Natural killer cell (primary cell): ENCODE results near the gene BCAP29. TPM values are rescaled to one million over a fixed set of nuclear protein-coding genes. Genes with fewer than 3 reads are reported as not detected.

Experiments
- ATAC-seq, 3 donors: fragments of 150-1000 bp in 2 of 3; fragments of 200-7000 bp in 1 of 3; cut with Tn5 transposase; 1 replicate in 1 of 3; 2 replicates in 2 of 3; pipeline ENCODE4 v1.10.0; 2021; ENCODE audit warnings: mild to moderate bottlenecking in 2 of 3, moderate library complexity in 2 of 3
- DNase-seq, 2 donors: peaks; one replicate each; pipeline versions ENCODE4 v3.0.0 to v3.0.0-alpha.2; 2013 to 2021; ENCODE audit warnings: mixed read lengths in 1 of 2
- H3K27ac ChIP-seq: one replicate; pipeline ENCODE4 v1.5.1; 2013; ENCODE audit warnings: mild to moderate bottlenecking, low read length
- H3K27me3 ChIP-seq: one replicate; pipeline ENCODE4 v1.6.1; 2013; ENCODE audit warnings: low read length; ENCODE audit not compliant: control insufficient read depth, insufficient read depth
- H3K36me3 ChIP-seq: one replicate; pipeline ENCODE4 v1.6.1; 2013; ENCODE audit warnings: low read length; ENCODE audit not compliant: control insufficient read depth, insufficient read depth
- H3K4me1 ChIP-seq: one replicate; pipeline ENCODE4 v1.6.1; 2013; ENCODE audit warnings: low read length; ENCODE audit not compliant: control insufficient read depth, insufficient read depth
- H3K4me3 ChIP-seq: one replicate; pipeline ENCODE4 v1.5.1; 2013; ENCODE audit warnings: low read length
- H3K9me3 ChIP-seq: one replicate; pipeline ENCODE4 v1.6.1; 2013; ENCODE audit warnings: low read length; ENCODE audit not compliant: control insufficient read depth, insufficient read depth
- H3K27ac Mint-ChIP-seq, 2 donors: one replicate each; pipeline ENCODE4 v1.8.0; 2022; ENCODE audit warnings: mild to moderate bottlenecking in 2 of 2, mixed read lengths in 2 of 2, moderate library complexity in 1 of 2
- H3K27me3 Mint-ChIP-seq, 2 donors: one replicate each; pipeline ENCODE4 v1.8.0; 2022; ENCODE audit warnings: low read depth in 2 of 2, mixed read lengths in 2 of 2
- H3K36me3 Mint-ChIP-seq: one replicate; pipeline ENCODE4 v1.8.0; 2022; ENCODE audit warnings: mixed read lengths
- H3K4me1 Mint-ChIP-seq, 2 donors: one replicate each; pipeline ENCODE4 v1.8.0; 2022; ENCODE audit warnings: mixed read lengths in 2 of 2
- H3K4me3 Mint-ChIP-seq: one replicate; pipeline ENCODE4 v1.8.0; 2022; ENCODE audit warnings: mild to moderate bottlenecking, moderate library complexity, mixed read lengths
- H3K9me3 Mint-ChIP-seq, 2 donors: one replicate each; pipeline ENCODE4 v1.8.0; 2022; ENCODE audit warnings: mixed read lengths in 2 of 2
- WGBS: methylation state at CpG from one replicate; pipeline ENCODE4 v1.1.7; 2013; ENCODE audit warnings: missing lambda C conversion rate; ENCODE audit not compliant: insufficient coverage; 5-methylcytosine and 5-hydroxymethylcytosine counted together
- intact Hi-C: fragments of 100-400 bp; cut with micrococcal nuclease; formaldehyde crosslinking; loops from one replicate; pipeline ENCODE4 v1.14.2; 2022
- total RNA-seq, 4 donors: library from RNA; stranded (reverse); fragments of 120-200 nt in 1 of 4; gene quantifications; one replicate each; pipeline versions ENCODE4 v1.2.3 to v1.2.4, GENCODE V29; 2013 to 2022
- TF ChIP-seq, protein P1 (sequence below): fragments of 200-600 bp; IDR thresholded peaks from one replicate; pipeline ENCODE4 v1.8.0; 2022; ENCODE audit warnings: antibody characterized with exemption

Gene BCAP29
- total RNA-seq, 3 donors from 2014 or later (not counting 1 experiment from before 2014, with no cell fraction given): 22.1 to 33.3 (median 27.1) TPM

DNA sequence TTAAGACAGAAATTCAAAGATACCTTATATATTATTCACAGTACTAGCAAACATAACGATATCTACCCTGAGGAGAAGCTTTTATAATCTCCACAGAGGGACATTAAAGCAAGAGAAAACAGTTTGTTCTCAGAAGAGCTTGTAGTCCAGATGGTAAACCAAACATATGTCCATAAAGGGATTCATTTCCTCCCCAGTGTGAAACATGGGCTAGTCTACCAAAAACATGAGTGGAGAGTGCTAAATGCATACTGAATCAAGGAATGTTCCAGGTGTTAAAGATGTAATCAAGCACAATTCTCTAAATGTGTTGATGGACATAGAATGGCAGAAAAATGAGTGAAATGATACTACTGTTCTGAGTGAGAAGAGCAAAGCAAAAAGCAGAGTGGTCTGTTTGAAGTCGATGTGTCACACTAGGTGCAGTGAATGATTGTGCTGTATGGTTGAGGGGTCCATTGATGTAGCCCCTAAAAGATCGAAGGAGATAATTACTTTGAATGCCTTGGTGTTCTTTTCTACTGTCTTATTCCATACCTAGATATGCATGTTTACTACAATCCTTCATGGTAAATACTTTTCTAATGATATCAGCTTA, 25.3 kb downstream of the BCAP29 start:
- intact Hi-C loops: no loop called here
- Histone ChIP-seq H3K4me1 (no peaks in the 10 kb centered on the region), H3K27me3 (no peaks in the 10 kb centered on the region), H3K27ac (no peak overlapping the region), H3K9me3 (no peaks in the 10 kb centered on the region), H3K4me3 (no peak overlapping the region), H3K36me3 (peaks cover 8% of the 10 kb centered on the region)
- no peak for ATAC-seq
- WGBS: 94% methylated on average over 2 of the region's 3 CpGs
- H3K27me3 Mint-ChIP-seq: no peaks in the 10 kb centered on the region
- TF ChIP-seq, protein P1, sequence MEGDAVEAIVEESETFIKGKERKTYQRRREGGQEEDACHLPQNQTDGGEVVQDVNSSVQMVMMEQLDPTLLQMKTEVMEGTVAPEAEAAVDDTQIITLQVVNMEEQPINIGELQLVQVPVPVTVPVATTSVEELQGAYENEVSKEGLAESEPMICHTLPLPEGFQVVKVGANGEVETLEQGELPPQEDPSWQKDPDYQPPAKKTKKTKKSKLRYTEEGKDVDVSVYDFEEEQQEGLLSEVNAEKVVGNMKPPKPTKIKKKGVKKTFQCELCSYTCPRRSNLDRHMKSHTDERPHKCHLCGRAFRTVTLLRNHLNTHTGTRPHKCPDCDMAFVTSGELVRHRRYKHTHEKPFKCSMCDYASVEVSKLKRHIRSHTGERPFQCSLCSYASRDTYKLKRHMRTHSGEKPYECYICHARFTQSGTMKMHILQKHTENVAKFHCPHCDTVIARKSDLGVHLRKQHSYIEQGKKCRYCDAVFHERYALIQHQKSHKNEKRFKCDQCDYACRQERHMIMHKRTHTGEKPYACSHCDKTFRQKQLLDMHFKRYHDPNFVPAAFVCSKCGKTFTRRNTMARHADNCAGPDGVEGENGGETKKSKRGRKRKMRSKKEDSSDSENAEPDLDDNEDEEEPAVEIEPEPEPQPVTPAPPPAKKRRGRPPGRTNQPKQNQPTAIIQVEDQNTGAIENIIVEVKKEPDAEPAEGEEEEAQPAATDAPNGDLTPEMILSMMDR: no peak
- H3K4me1 Mint-ChIP-seq: no peaks in the 10 kb centered on the region
- no peaks in the 10 kb centered on the region for H3K36me3 Mint-ChIP-seq
- H3K9me3 Mint-ChIP-seq: no peaks in the 10 kb centered on the region
- H3K4me3 Mint-ChIP-seq: no peak overlapping the region
- DNase-seq: no peak
- H3K27ac Mint-ChIP-seq: no peak overlapping the region

DNA sequence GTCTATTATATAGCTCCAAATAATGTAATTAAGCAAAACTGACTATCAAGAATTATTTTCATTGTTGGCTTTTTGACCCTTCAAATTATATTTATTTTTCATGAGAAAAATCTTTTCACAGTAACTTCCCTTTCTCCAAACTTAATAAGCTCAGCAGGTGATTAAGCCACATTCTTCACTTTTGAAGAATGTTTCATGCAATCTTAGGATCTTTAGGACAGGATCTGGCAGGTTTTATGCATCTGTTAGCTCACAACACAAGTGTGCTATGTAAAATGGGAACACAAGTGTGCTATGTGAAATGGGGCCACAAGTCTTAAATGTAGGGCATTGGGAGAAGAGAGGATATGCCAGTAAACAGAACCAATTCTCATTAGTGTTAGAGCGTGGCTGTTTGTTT, 26.3 kb downstream of the BCAP29 start:
- no peak overlapping the region for H3K4me3 Mint-ChIP-seq
- no peak overlapping the region for H3K4me3 ChIP-seq
- DNase-seq (no peak), ATAC-seq (no peak)
- H3K9me3 Mint-ChIP-seq: no peaks in the 10 kb centered on the region
- intact Hi-C loops: no loop called here
- no peak overlapping the region for H3K27ac ChIP-seq
- H3K27ac Mint-ChIP-seq: no peak overlapping the region
- no peaks in the 10 kb centered on the region for H3K27me3 Mint-ChIP-seq
- no peaks in the 10 kb centered on the region for H3K9me3 ChIP-seq
- no peaks in the 10 kb centered on the region for H3K4me1 ChIP-seq
- TF ChIP-seq, protein P1: no peak
- H3K27me3 ChIP-seq: no peaks in the 10 kb centered on the region
- H3K36me3 Mint-ChIP-seq: no peaks in the 10 kb centered on the region
- WGBS: 100% methylated on average over 1 of the region's 1 CpG
- peaks cover 5% of the 10 kb centered on the region for H3K36me3 ChIP-seq
- no peaks in the 10 kb centered on the region for H3K4me1 Mint-ChIP-seq

DNA sequence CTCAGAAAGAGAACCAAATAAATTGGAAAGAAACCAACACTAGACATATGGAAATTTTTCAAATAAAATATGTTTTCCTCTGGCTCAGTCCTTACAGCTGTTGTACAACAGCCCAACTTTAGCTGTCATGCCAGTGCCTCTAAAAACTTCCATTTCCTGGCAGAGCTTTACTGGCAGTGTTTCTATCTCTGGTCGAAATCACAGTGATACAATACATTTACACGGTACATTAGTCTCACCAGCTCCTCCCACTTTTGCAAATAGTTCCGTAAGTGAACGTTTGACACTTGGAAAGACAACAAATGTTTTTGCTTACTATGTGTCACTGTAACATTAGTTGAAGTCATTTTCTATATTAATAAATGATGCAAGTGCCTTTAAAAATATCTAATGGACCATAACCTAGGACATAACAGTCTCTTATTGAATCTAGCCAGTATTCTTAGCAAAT, 29.8 kb downstream of the BCAP29 start:
- H3K27me3 Mint-ChIP-seq: no peaks in the 10 kb centered on the region

More for the DNA sequence above, 29.8 kb downstream of the BCAP29 start:
- DNase-seq: no peak
- H3K36me3 Mint-ChIP-seq: no peaks in the 10 kb centered on the region
- Histone ChIP-seq H3K36me3 (peaks cover 17% of the 10 kb centered on the region), H3K27ac (no peak overlapping the region), H3K4me3 (no peak overlapping the region), H3K27me3 (no peaks in the 10 kb centered on the region), H3K9me3 (no peaks in the 10 kb centered on the region), H3K4me1 (no peaks in the 10 kb centered on the region)
- H3K4me1 Mint-ChIP-seq: no peaks in the 10 kb centered on the region
- H3K27ac Mint-ChIP-seq: no peak overlapping the region
- intact Hi-C loops: no loop called here
- no peaks in the 10 kb centered on the region for H3K9me3 Mint-ChIP-seq
- 96% methylated on average over 3 of the region's 4 CpGs for WGBS
- ATAC-seq: no peak
- TF ChIP-seq, protein P1: no peak
- no peak overlapping the region for H3K4me3 Mint-ChIP-seq
